Fibroblast of skin of abdomen (primary cell): Measurements from ENCODE around the gene FAM131A.

Experiments used
- DNase-seq: peaks from one replicate; pipeline ENCODE4 v3.0.0-alpha.2; 2013

The FAM131A gene

DNA sequence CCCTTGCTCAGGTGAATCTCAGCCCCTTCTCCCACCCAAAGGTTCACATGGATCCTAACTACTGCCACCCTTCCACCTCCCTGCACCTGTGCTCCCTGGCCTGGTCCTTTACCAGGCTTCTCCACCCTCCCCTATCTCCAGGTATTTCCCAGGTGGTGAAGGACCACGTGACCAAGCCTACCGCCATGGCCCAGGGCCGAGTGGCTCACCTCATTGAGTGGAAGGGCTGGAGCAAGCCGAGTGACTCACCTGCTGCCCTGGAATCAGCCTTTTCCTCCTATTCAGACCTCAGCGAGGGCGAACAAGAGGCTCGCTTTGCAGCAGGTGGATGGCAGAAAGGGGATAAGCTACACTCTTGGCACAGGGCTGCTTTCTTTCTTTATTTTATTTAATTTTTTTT is 4.5 kb downstream of the FAM131A start:
- no peak for DNase-seq

DNA sequence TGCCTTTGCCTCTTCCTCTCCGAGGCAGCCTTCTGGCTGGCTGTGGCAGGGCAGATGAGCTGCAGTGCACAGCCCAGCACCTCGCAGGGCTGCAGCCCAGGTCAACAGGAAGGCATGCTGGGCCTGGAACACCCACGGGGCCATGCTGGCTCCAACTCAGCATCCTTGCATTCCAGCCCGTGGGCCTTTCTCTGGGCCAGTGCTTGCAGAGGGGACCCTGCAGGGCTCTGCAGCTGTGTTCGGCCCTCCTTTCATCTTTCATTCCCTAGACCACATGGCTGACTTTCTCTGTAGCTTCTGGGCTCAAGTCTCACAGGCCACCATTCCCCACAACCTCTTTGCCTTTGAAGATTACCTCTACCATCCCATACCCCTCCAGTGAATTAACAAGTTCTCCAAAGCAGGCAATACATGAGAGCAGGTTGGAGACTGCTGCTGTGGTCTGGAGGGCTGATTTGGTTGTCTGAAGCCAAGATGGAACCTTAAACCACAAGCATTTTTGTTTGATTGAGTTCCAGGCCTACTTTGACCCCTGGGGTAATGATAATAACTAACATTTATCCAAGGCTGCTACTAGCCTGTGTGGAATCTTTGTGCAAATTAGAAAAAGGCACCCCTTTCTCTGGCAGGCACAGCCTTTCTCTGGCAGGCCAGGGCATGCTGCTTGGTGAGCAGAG is 5.9 kb downstream of the FAM131A start:
- no peak for DNase-seq

DNA sequence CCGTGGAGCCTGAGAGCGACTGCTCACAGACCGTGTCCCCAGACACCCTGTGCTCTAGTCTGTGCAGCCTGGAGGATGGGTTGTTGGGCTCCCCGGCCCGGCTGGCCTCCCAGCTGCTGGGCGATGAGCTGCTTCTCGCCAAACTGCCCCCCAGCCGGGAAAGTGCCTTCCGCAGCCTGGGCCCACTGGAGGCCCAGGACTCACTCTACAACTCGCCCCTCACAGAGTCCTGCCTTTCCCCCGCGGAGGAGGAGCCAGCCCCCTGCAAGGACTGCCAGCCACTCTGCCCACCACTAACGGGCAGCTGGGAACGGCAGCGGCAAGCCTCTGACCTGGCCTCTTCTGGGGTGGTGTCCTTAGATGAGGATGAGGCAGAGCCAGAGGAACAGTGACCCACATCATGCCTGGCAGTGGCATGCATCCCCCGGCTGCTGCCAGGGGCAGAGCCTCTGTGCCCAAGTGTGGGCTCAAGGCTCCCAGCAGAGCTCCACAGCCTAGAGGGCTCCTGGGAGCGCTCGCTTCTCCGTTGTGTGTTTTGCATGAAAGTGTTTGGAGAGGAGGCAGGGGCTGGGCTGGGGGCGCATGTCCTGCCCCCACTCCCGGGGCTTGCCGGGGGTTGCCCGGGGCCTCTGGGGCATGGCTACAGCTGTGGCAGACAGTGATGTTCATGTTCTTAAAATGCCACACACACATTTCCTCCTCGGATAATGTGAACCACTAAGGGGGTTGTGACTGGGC is 7.3 kb downstream of the FAM131A start:
- no peak for DNase-seq

DNA sequence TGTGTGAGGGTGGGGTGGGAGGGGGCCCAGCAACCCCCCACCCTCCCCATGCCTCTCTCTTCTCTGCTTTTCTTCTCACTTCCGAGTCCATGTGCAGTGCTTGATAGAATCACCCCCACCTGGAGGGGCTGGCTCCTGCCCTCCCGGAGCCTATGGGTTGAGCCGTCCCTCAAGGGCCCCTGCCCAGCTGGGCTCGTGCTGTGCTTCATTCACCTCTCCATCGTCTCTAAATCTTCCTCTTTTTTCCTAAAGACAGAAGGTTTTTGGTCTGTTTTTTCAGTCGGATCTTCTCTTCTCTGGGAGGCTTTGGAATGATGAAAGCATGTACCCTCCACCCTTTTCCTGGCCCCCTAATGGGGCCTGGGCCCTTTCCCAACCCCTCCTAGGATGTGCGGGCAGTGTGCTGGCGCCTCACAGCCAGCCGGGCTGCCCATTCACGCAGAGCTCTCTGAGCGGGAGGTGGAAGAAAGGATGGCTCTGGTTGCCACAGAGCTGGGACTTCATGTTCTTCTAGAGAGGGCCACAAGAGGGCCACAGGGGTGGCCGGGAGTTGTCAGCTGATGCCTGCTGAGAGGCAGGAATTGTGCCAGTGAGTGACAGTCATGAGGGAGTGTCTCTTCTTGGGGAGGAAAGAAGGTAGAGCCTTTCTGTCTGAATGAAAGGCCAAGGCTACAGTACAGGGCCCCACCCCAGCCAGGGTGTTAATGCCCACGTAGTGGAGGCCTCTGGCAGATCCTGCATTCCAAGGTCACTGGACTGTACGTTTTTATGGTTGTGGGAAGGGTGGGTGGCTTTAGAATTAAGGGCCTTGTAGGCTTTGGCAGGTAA is 8.1 kb downstream of the FAM131A start:
- peak; percentile 48 for DNase-seq

DNA sequence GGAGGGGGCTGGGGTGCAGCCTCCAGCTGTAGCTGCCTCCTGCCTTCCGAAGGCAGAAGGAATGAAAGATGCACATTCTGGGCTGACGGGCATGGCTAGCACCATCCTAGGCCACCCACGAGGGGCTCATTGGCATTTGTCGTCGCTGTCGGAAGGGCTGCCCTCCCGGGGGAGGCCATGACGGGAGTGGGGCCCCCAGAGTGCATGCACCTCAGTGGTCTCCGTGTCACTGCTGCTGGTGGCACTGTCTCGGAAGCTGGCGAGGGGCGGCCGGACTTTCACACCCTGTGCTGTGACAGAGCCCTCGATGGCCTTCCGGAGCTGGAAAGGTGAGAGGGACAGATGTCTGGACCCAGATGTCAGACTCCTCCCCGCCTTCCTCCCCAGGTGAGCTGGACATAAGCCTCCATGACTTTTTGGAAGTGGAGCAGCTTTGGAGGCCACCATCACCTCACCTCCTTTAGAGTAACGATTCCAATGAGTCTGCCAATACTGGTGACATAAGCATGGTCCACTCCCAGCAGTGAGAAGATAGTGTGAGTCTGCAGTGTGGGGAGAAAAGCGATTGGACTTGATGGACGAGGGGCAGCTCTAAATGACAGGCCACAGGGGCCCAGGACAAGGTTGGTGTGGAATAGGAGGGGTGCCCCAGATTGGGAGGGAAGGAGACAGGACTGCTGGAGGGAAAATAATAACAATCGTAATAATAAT is 9.2 kb downstream of the FAM131A start:
- DNase-seq = no peak

DNA sequence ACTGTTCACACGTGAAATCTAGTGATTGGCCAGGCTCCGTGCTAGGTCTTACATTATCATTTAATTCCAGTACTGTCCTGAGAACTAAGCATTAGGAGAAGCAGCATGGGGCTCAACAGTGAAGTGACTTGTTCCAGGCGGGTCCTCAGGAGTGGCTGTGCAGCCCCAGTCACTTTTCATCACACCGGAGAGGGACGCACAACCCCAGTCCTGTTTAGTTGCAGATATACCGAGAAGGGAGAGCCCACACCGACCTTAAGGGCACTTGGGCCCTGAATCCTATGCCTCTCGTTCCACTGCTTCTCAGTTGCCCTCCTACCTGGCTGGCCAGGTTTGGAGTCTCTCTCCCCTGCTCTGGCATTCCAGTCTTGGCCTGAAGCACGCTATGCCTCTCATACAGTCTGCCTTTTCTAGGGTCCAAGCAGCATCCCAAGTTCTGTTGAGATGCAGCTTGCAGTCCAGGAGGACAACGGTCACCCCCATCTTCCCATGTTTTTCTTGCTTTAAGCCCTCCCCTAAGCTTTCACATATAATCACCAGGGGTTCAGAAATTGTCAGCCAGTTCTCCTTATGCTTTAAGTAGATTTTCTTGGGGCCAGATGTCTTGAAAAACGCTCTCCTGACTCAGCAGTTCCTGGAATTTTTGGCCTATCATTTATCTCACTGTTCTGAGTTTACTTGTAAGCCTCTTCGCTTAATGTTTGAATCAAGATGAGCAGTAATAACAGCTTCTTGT is 10.1 kb downstream of the FAM131A start:
- DNase-seq = peak; percentile 55

DNA sequence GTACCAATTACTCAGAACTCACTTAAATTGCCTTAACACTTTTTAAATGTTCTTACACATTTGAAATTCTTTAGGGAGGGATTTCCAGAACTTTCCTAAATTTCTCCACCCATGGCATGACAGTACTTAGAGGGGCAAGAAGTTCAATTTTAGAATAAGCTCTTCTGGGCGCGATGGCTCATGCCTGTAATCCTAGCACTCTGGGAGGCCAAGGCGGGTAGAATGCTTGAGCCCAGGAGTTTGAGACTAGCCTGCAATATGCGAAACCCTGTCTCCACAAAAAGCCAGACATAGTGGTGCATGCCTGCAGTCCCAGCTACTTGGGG is 10.6 kb downstream of the FAM131A start:
- no peak for DNase-seq

DNA sequence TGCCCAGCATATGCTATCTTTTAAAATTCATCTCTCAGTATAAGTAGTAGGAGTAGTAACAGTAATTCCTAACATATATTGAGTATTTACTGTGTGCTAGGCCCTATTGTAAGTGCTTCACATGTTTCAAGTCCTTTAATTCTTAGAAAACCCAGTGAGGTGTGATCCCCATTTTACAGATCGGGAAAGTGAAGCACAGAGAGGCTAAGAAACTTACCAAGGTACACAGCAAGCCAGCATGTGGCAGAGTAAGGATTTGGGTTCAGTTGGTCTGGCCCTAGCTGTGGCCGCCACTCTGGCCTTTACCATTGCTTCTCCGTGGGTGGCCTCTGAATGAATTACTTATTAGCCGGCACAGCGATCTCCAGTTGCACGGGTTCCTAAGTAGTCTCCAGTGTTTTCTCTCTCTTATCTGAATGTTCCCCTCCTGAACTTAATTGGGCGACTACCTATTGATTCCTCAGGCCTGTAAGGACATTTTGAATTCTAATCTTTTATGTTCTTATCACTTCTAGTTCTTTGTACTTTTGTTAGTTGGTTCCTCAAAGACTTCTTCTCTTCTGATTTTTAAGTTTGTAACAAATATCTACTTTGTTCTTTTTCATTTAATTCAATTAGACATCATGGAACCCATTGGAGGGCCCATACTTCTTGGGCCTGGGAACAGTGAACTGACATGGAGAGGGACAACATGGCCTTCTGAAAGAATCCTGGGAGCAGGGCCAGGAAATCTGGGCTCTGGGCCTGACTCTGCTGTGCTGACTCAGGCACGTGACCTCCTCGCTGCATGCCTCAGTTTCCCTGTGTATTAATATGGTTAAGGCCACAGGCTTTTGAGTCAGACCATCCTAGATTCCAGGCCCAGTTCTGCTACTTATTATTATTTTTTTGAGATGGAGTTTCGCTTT is 12.4 kb downstream of the FAM131A start:
- no peak for DNase-seq

DNA sequence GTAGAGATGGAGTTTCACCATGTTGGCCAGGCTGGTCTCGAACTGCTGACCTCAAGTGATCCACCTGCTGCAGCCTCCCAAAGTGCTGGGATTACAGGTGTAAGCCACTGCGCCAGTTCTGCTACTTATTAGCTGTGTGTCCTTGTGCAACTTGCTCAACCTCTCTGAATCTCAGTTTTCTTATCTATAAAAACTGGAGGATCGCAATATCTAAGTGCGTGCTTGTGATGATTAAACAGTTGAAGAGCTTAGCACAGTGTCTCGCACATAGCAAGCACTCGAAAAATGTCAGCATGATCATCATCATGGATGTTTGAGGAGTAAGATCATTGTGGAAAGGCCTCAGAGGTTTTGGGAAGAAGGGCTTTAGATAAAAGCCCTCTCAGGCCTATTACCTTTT is 13.2 kb downstream of the FAM131A start:
- DNase-seq = no peak

DNA sequence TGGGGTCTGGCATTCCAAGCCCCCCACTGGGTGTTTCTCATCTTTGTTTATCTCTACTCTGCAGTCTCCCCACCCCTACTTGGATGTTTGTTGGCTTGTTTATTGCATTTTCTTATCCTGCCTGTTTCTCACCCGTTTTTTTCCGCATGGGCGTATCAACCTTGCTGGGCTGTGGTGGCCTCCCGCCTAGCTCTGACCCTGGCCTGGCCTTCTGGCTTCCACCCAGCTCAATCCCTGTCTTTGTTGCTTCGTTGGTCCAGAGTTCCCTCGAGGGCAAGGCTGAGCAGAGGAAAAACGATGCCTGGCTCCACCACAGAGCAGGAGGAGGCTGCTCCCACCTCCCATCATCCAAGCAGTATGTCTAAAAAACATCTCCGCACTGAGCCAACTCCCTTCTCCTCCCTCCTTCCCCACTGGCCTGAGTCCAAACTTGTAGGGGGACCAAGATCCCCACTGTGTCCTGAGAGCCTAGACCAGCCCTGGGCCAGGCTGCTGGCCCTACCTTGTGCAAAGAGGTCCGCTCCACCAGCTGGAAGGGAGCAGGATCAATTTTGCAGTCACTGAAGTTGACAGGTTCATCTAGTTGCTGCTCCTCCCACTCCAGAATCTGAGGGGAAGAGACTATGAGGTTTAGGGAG is 14.2 kb downstream of the FAM131A start:
- no peak for DNase-seq

DNA sequence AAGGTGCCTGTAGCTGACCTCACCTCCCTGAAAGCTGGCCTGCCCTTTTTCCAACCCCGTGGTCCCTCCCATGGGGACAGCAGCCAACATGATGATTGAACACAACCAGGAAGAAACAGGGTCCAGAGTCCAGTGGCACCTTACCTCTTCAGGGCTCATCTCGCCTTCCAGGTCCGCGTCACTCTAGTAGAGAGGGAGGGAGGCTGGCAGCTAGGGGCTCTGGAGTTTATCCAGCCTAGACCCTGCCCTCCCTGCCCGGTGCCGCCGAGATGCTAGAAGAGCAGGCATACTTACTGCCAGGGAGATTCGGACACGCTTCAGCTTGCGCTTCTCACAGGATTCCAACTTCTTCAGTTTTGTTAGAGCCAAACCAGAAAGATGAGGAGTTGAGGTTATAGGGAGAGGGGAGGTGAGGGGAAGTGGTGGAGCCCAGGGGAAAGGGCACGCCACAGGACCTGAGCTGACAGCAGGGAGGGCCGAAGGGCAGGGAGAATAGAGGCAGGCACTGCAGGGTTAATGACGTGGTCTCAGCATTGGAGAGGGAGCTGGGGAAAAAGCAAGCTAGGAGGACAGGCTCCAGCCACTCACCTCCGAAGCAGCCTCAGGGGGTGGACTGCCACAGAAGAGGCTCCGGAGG is 14.9 kb downstream of the FAM131A start:
- DNase-seq = no peak

DNA sequence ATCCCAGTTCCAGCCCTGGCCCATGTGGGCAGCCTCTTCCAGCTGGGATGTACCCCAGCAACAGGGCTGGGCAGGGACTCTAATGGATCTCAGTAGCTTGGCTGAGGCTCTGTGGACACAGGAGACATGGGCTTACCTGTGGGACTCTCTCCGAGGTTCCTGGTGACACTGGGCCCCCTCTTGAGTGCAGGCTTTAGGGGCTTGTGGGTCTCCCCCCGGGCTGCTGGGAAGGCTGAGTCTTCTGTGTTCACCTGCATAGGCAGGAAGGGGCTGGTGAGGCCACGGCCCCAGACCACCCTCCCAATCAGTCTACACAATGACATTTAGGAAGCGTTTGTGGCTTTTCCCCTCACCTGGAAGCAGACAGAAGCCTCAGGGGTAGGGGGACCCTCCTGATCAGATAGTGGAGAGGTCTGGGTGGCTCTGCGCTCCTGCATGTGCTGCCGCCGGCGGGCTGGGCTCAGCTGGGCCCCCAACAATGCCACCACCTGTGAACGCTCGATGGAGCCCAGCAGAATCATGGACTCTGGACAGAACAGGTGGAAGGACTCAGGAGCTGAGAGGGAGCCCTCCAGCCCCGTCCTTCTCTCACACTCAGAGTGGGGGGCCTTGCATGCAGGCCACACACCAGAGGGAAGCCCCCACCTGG is 15.6 kb downstream of the FAM131A start:
- DNase-seq = no peak

DNA sequence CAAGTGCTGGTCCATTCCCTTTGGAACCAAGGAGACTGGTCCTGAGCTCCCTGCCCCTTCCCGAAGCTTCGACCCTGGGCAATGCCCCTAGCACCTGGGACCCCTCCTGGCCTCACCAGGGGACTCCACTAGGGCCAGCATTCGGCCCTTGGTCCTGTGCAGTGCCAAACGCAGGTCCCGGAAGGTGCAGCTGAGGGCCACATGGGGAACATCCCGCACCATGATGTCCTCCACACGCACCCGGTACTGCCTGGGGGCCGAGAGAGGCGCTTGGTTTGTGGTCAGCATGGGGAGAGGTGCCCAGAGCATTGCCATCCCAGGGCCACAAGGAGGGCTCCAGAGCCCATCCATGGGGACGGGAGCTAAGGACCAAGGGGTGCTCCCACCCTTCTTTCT is 16.1 kb downstream of the FAM131A start:
- DNase-seq = no peak

DNA sequence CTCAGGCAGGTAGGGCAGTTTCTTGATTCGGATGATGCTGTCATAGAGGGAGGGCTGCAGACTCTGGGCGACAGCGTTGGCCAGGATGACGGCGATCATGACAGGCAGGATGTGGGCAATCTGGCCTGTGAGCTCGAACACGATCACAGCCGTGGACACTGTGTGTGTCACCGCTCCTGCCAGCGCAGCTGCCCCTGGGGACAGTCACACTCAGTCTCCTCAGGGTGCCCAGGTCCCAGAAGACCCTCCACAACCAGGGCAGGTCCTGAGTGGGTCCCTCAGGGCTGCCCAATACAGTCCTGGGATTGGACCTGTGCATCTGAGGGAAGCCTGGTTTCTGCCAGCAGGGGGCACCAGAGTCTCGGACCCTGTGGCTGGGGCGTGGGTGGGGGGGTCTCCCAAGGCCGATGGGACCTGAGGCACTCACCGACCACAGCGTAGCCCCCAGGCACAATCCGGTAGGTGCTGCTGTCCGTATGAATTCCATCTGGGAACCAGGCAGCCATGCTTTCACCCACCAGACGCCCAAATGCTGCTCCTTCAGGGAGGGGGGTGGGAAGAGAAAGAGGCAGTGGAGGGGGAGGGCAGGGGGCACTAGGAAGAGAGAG is 16.8 kb downstream of the FAM131A start:
- peak; percentile 20 for DNase-seq

DNA sequence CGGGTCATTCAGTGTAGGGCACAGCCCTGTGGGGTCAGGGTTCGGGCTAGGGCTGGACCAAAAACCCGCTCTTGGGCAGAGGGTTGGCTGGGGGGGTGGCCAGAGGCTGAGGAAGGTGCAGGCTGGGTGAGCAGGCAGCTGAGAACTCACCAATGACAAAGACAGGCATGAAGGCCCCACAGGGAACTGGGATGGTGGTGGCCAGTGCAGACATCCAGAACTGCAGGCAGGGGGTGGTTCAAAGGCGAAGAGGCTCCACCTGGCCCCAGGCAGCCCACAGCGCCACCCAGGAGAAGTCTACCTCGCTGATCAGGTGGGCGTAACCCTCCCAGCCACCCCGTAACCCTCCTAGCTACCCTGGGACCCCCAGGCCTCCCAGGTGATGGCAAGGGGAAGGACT is 17.4 kb downstream of the FAM131A start:
- no peak for DNase-seq

DNA sequence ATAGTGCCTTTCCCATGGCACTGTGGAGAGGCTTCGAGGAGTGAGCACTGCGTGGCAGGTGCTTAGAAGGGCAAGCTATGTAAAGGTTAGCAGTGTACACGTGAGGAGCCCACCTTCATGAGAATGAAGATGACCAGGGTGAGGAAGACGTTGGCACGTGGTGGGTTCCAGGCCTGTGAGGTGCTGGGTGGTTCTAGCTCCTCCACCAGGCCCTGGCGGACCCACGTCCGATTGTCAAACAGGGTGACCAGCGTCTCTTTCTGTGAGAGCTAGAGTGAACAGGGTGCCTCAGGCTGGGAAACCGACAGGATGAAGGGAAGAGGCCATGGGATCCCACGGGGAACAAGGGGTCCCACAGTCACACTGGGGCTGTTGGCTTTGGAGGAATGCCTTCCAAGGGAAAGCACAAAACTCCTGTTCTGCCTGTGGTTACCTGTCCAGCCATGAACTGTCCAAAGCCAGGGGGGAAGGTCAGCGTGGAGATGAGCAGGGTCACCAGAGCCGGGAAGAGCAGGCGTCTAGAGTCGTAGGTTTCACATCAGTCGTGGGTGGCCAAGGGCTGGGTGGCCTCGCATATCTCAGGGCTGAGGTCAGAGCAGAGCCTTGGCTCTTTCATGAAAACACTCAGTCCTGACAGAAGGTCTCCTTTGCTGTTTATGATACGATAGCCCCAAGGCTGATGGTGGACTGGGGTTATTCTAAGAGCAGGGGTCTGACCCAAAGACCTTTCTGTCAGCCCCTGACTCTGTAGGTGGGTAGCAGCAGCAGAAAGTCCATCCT is 18.1 kb downstream of the FAM131A start:
- no peak for DNase-seq

DNA sequence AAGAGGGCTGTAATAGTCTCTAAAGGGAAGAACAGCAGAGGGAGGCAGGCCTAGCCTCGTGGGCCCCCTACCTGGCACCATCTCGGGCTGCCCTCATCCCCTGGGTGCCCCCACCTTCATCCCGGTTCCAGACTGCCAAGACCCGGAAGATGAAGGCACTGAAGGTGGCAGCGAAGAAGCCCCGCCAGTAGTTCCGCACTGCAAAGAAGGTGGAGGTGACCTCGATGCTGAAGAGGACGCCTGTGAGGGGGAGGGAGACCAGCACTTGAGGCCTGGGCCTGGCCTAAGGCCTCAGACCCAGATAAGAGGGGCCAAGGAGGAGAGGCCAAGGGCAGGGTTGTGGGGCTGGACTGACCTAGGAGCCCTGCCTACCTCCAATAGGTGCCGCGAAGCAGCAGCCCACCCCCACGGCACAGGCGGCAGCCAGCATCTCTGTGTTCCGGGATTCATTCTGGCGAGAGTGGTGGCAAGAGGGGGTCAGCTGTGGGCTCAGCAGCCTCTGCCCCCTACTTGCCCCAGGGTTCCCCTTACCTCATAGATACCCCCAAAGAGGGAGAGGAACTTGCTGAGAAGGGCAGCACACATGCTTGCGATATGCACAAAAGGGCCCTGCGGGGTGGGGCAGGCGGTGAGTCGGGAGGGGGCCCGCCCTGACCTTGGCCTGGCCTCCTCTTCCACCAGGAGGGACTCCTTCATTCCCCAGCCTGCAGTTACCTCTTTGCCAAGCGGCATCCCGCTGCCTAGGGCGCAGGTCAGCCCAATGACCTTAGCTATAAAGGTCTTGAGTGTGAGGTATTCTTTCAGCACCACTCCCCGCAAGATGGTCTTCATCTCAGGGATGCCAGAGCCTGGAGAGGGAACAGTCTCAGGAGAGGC is 20.1 kb downstream of the FAM131A start:
- DNase-seq = no peak
